HG03060 (cell line): Measurements from ENCODE around the gene ZNF383.
A peak's percentile ranks its signal among the peaks of the same experiment; 100 is the strongest.
"Not testable (repeated sequence)": the region's sequence is repeated elsewhere in the genome, so short reads cannot be mapped to it uniquely, and the experiment has no call there.

Experiments used
- ATAC-seq: cut with Tn5 transposase; IDR thresholded peaks from one replicate; pipeline ENCODE4 v1.9.1; 2021; ENCODE audit warnings: low read depth, moderate number of reproducible peaks; ENCODE audit not compliant: unreplicated experiment

The ZNF383 gene

GRCh38 chr19:37217775-37218591, at the start of gene ZNF383:
Gene ZNF383 (plus strand): TSS chr19:37218214. CDS start chr19:37230454, 12,240 bp downstream.
- peak; percentile 90 for ATAC-seq

- no peak for ATAC-seq
Measured at GRCh38 chr19:37172368-37173366, 45.3 kb upstream of the ZNF383 start, which contains the start of gene ZNF585A. Gene ZNF585A (minus strand): TSS chr19:37172695. CDS start chr19:37169910, 2,785 bp downstream.

- ATAC-seq, result not testable (repeated sequence)
Measured at GRCh38 chr19:37186071-37186470, 31.9 kb upstream of the ZNF383 start.

GRCh38 chr19:37195248-37195647, 22.8 kb upstream of the ZNF383 start:
- ATAC-seq, result not testable (repeated sequence)

GRCh38 chr19:37197115-37197514, 20.9 kb upstream of the ZNF383 start:
- ATAC-seq, result not testable (repeated sequence)

GRCh38 chr19:37197768-37198167, 20.2 kb upstream of the ZNF383 start:
- no peak for ATAC-seq

- ATAC-seq, result peak; percentile 3
Measured at GRCh38 chr19:37217480-37217774, 587 bp upstream of the ZNF383 start.

- no peak for ATAC-seq
Measured at GRCh38 chr19:37218592-37218935, 550 bp downstream of the ZNF383 start.

GRCh38 chr19:37220383-37220782, 2.4 kb downstream of the ZNF383 start:
- ATAC-seq, result no peak

- ATAC-seq, result no peak
Measured at GRCh38 chr19:37221136-37221535, 3.1 kb downstream of the ZNF383 start.

GRCh38 chr19:37226248-37226647, 8.2 kb downstream of the ZNF383 start:
- ATAC-seq, result no peak

- no peak for ATAC-seq
Measured at GRCh38 chr19:37227996-37228395, 10.0 kb downstream of the ZNF383 start.

- ATAC-seq, result no peak
Measured at GRCh38 chr19:37243206-37243632, 25.2 kb downstream of the ZNF383 start.

GRCh38 chr19:37251308-37252229, 33.6 kb downstream of the ZNF383 start:
- no peak for ATAC-seq

- ATAC-seq, result not testable (repeated sequence)
Measured at GRCh38 chr19:37263028-37263427, 45.0 kb downstream of the ZNF383 start.

GRCh38 chr19:37267005-37267404, 49.0 kb downstream of the ZNF383 start:
- not testable (repeated sequence) for ATAC-seq

- ATAC-seq, result not testable (repeated sequence)
Measured at GRCh38 chr19:37267755-37268154, 49.7 kb downstream of the ZNF383 start.

- not testable (repeated sequence) for ATAC-seq
Measured at GRCh38 chr19:37280656-37281055, 62.6 kb downstream of the ZNF383 start.

GRCh38 chr19:37284020-37284419, 66.0 kb downstream of the ZNF383 start:
- not testable (repeated sequence) for ATAC-seq

GRCh38 chr19:37289229-37289628, 71.2 kb downstream of the ZNF383 start:
- ATAC-seq, result not testable (repeated sequence)
